ENCODE measurements around the gene AQP4. TPM values are rescaled to one million over a fixed set of nuclear protein-coding genes. Genes with fewer than 3 reads are reported as not detected.

Gene AQP4
- total and polyA plus RNA-seq, 10 of the 15 experiments (the other 5 are each of a cell fraction or from before 2014, with no cell fraction given), result 0.10 to 0.18 TPM; not detected in 8

GRCh38 chr18:26909599-26910290 lies 44.2 kb upstream of the AQP4 start (continued):
- no peak for TF ChIP-seq EGR1 (IDR thresholded peaks at IDR 0.05; ENCODE audit: borderline replicate concordance in 1 of 2, low read depth in 2 of 2, low read length in 2 of 2)
- TF ChIP-seq NFIC (IDR thresholded peaks at IDR 0.05; ENCODE audit: low read depth, low read length), result no peak
- TF ChIP-seq ATF7 (IDR thresholded peaks at IDR 0.05; ENCODE audit: low read depth), result no peak
- TF ChIP-seq EP300 (IDR thresholded peaks at IDR 0.05; ENCODE audit: borderline replicate concordance in 1 of 2, control insufficient read depth in 1 of 2, low read depth in 2 of 2, low read length in 2 of 2), result no peak
- no peak for TF ChIP-seq IKZF1 (conservative IDR thresholded peaks at IDR 0.05)
- TF ChIP-seq FOXK2 (IDR thresholded peaks at IDR 0.05), result no peak
- no peak for TF ChIP-seq STAT3 (IDR thresholded peaks at IDR 0.05; ENCODE audit: low read depth, low read length)
- TF ChIP-seq MTA2 (IDR thresholded peaks at IDR 0.05; ENCODE audit: low read depth), result no peak
- TF ChIP-seq RCOR1 (conservative IDR thresholded peaks at IDR 0.05; ENCODE audit: low read depth, low read length), result no peak
- no peak for TF ChIP-seq MLLT1 (IDR thresholded peaks at IDR 0.05)
- TF ChIP-seq BACH1 (IDR thresholded peaks at IDR 0.05; ENCODE audit: borderline replicate concordance), result no peak
- TF ChIP-seq HDAC2 (IDR thresholded peaks at IDR 0.05), result no peak
- TF ChIP-seq TCF3 (IDR thresholded peaks at IDR 0.05; ENCODE audit: borderline replicate concordance, insufficient read depth, low read depth, low read length), result no peak
- TF ChIP-seq SREBF2 (IDR thresholded peaks at IDR 0.05; ENCODE audit: low read length), result no peak
- no peak for TF ChIP-seq RELA (IDR thresholded peaks at IDR 0.05; ENCODE audit: borderline replicate concordance, partially characterized antibody)
- TF ChIP-seq RAD21 (IDR thresholded peaks at IDR 0.05; ENCODE audit: insufficient read depth, low read depth, low read length), result no peak

All from GM12878 (cell line).